H1 (cell line): ENCODE data around the gene NRXN3. TPM values are rescaled to one million over a fixed set of nuclear protein-coding genes. Genes with fewer than 3 reads are reported as not detected.

ENCODE experiments used
- CTCF ChIA-PET: fragments of 300-600 bp; sonication (Branson Sonifier 250); formaldehyde crosslinking; loops from one replicate; lab custom pipeline; 2021; ENCODE audit not compliant: partially characterized antibody; lab: Charles Lee
- POLR2A ChIA-PET: fragments of 300-600 bp; sonication (Branson Sonifier 250); formaldehyde crosslinking; loops from one replicate; lab custom pipeline; 2021; ENCODE audit warnings: inconsistent platforms; ENCODE audit not compliant: partially characterized antibody; lab: Charles Lee
- DNase-seq, 2 experiments: peaks; one replicate each; pipeline versions ENCODE4 v3.0.0 to v3.0.0-alpha.2; 2010 to 2022; ENCODE audit warnings: low spot score in 2 of 2, low read depth in 1 of 2, mixed read lengths in 1 of 2
- FAIRE-seq: peaks from 2 replicates; lab custom pipeline; 2011; peaks lifted over from hg19 to GRCh38; lab: Jason Lieb, UNC
- H2AFZ ChIP-seq: 2 replicates; pipeline ENCODE4 v1.8.1; 2012; ENCODE audit warnings: low read length, inconsistent platforms
- H2AK5ac ChIP-seq: 2 replicates; pipeline ENCODE4 v1.6.1; 2013; ENCODE audit warnings: low read depth, low read length
- H2BK120ac ChIP-seq: replicated peaks from 2 replicates; pipeline ENCODE3; 2013; ENCODE audit warnings: low read depth, low read length, inconsistent platforms
- H2BK12ac ChIP-seq: 2 replicates; pipeline ENCODE4 v1.6.1; 2013; ENCODE audit warnings: low read depth, low read length
- H2BK15ac ChIP-seq: 2 replicates; pipeline ENCODE4 v1.6.1; 2013; ENCODE audit warnings: low read length
- H2BK20ac ChIP-seq: 2 replicates; pipeline ENCODE4 v1.6.1; 2013; ENCODE audit warnings: low read length
- H2BK5ac ChIP-seq: 2 replicates; pipeline ENCODE4 v1.6.1; 2013; ENCODE audit warnings: low read depth, low read length
- H3K14ac ChIP-seq: 2 replicates; pipeline ENCODE4 v1.6.1; 2013; ENCODE audit warnings: inconsistent platforms; ENCODE audit not compliant: insufficient read length
- H3K18ac ChIP-seq: 2 replicates; pipeline ENCODE4 v1.6.1; 2013; ENCODE audit warnings: low read length; ENCODE audit errors: extremely low read depth
- H3K23ac ChIP-seq: 2 replicates; pipeline ENCODE4 v1.6.1; 2013; ENCODE audit warnings: inconsistent platforms; ENCODE audit not compliant: insufficient read length
- H3K23me2 ChIP-seq: 2 replicates; pipeline ENCODE4 v1.6.1; 2013; ENCODE audit warnings: low read depth, low read length
- H3K27ac ChIP-seq: 2 replicates; pipeline ENCODE4 v1.6.1; 2011; ENCODE audit warnings: low read depth, low read length, inconsistent platforms
- H3K27me3 ChIP-seq, 4 experiments: replicated peaks in 1 of 4; 1 replicate in 1 of 4; 2 replicates in 3 of 4; pipeline versions ENCODE4 v1.6.1 to v1.8.1; 2011 to 2013; ENCODE audit warnings: low read length in 3 of 4, mild to moderate bottlenecking in 3 of 4, inconsistent platforms in 2 of 4, mixed read lengths in 2 of 4, moderate library complexity in 1 of 4; ENCODE audit not compliant: control insufficient read depth in 3 of 4, insufficient read depth in 3 of 4; ENCODE audit errors: extremely low read depth in 1 of 4
- H3K36me3 ChIP-seq, 4 experiments: 2 replicates each; pipeline versions ENCODE4 v1.6.1 to v1.8.1; 2011 to 2013; ENCODE audit warnings: mild to moderate bottlenecking in 4 of 4, low read length in 3 of 4, moderate library complexity in 2 of 4, control low read depth in 1 of 4, inconsistent platforms in 1 of 4; ENCODE audit not compliant: insufficient read depth in 4 of 4, control insufficient read depth in 2 of 4
- H3K4ac ChIP-seq: replicated peaks from 2 replicates; pipeline ENCODE3; 2013; ENCODE audit warnings: low read length, low read depth, mixed read lengths, inconsistent platforms; ENCODE audit not compliant: insufficient read length
- H3K4me1 ChIP-seq, 4 experiments: replicated peaks in 1 of 4; 1 replicate in 1 of 4; 2 replicates in 3 of 4; pipeline versions ENCODE4 v1.6.1 to v1.8.1; 2011 to 2013; ENCODE audit warnings: low read length in 3 of 4, inconsistent platforms in 2 of 4, mixed read lengths in 1 of 4; ENCODE audit not compliant: insufficient read depth in 4 of 4, control insufficient read depth in 3 of 4
- H3K4me2 ChIP-seq, 2 experiments: 2 replicates each; pipeline versions ENCODE4 v1.6.1 to v1.8.1; 2011 to 2013; ENCODE audit warnings: low read depth in 2 of 2, low read length in 2 of 2, control low read depth in 1 of 2, inconsistent platforms in 1 of 2, mild to moderate bottlenecking in 1 of 2; ENCODE audit not compliant: insufficient read depth in 1 of 2
- H3K4me3 ChIP-seq, 4 experiments: fragments of 200-600, 300-600 bp in 1 of 4; sonication (generic), shearing (Covaris generic), sonication (Bioruptor Twin) in 1 of 4; 2 replicates each; pipeline versions ENCODE4 v1.5.1 to v1.8.1; 2011 to 2016; ENCODE audit warnings: low read length in 4 of 4, low read depth in 3 of 4, control low read depth in 2 of 4, inconsistent platforms in 2 of 4, mild to moderate bottlenecking in 2 of 4, mixed read lengths in 1 of 4, moderate library complexity in 1 of 4; ENCODE audit not compliant: insufficient read depth in 2 of 4; ENCODE audit errors: extremely low read depth in 1 of 4
- H3K56ac ChIP-seq: replicated peaks from 2 replicates; pipeline ENCODE3; 2013; ENCODE audit warnings: low read depth, mild to moderate bottlenecking, mixed read lengths, low read length, inconsistent platforms; ENCODE audit not compliant: insufficient read length
- H3K79me1 ChIP-seq: 2 replicates; pipeline ENCODE4 v1.6.1; 2013; ENCODE audit warnings: low read depth, low read length, control low read depth
- H3K79me2 ChIP-seq, 2 experiments: 2 replicates each; pipeline versions ENCODE4 v1.6.1 to v1.8.1; 2012 to 2013; ENCODE audit warnings: low read length in 2 of 2, mild to moderate bottlenecking in 2 of 2, inconsistent platforms in 1 of 2; ENCODE audit not compliant: insufficient read depth in 2 of 2, control insufficient read depth in 1 of 2
- H3K9ac ChIP-seq, 4 experiments: replicated peaks in 1 of 4; 1 replicate in 1 of 4; 2 replicates in 3 of 4; pipeline versions ENCODE4 v1.6.1 to v1.8.1; 2011 to 2013; ENCODE audit warnings: low read depth in 3 of 4, low read length in 3 of 4, control low read depth in 2 of 4, mild to moderate bottlenecking in 2 of 4, moderate library complexity in 2 of 4, inconsistent platforms in 1 of 4; ENCODE audit errors: extremely low read depth in 1 of 4
- H3K9me3 ChIP-seq, 2 experiments: 2 replicates each; pipeline versions ENCODE4 v1.6.1 to v1.8.1; 2012 to 2013; ENCODE audit warnings: mild to moderate bottlenecking in 2 of 2, moderate library complexity in 2 of 2, control low read depth in 1 of 2, inconsistent platforms in 1 of 2, low read depth in 1 of 2, low read length in 1 of 2, mixed read lengths in 1 of 2; ENCODE audit not compliant: insufficient read depth in 2 of 2
- H4K20me1 ChIP-seq, 2 experiments: replicated peaks in 1 of 2; 2 replicates each; pipeline versions ENCODE3 to v1.8.1; 2011 to 2013; ENCODE audit warnings: inconsistent platforms in 2 of 2, low read length in 2 of 2, mild to moderate bottlenecking in 1 of 2; ENCODE audit not compliant: insufficient read depth in 2 of 2, control insufficient read depth in 1 of 2
- H4K5ac ChIP-seq: 2 replicates; pipeline ENCODE4 v1.6.1; 2013; ENCODE audit warnings: low read length, low read depth, mixed read lengths, inconsistent platforms; ENCODE audit not compliant: insufficient read length
- H4K8ac ChIP-seq: 2 replicates; pipeline ENCODE4 v1.8.0; 2013; ENCODE audit warnings: mild to moderate bottlenecking, moderate library complexity, low read length, inconsistent platforms; ENCODE audit not compliant: insufficient read depth; ENCODE audit errors: extremely low read depth
- H4K91ac ChIP-seq: replicated peaks from 2 replicates; pipeline ENCODE3; 2013; ENCODE audit warnings: low read length, mixed read lengths, inconsistent platforms; ENCODE audit not compliant: insufficient read length
- CREB1 ChIP-seq: IDR thresholded peaks from 2 replicates; pipeline ENCODE4 v1.6.1; 2012; ENCODE audit warnings: inconsistent platforms
- FOSL1 ChIP-seq: IDR thresholded peaks from 2 replicates; pipeline ENCODE4 v1.6.1; 2011; ENCODE audit warnings: mild to moderate bottlenecking, low read depth, low read length, moderate library complexity; ENCODE audit not compliant: insufficient read depth
- TEAD4 ChIP-seq: IDR thresholded peaks from 2 replicates; pipeline ENCODE4 v1.6.1; 2012; ENCODE audit warnings: low read depth, low read length, inconsistent platforms, mixed read lengths
- WGBS, 2 experiments: shearing (Covaris generic) in 1 of 2; methylation state at CpG; one replicate each; pipeline versions ENCODE4 v1.1.6 to v1.1.7; 2013 to 2015; ENCODE audit warnings: low lambda C conversion rate in 2 of 2, mixed read lengths in 2 of 2, inconsistent platforms in 1 of 2, low coverage in 1 of 2, missing lambda C conversion rate in 1 of 2; ENCODE audit not compliant: insufficient replicate concordance in 2 of 2, insufficient coverage in 1 of 2, insufficient read length in 1 of 2; ENCODE audit errors: extremely low coverage in 1 of 2, missing lambda C conversion rate in 1 of 2; 5-methylcytosine and 5-hydroxymethylcytosine counted together
- polyA plus RNA-seq, 7 experiments: library from polyadenylated mRNA; depleted of rRNA in 3 of 7; stranded (reverse) in 5 of 7; unstranded in 2 of 7; fragments of >200 nt in 5 of 7; fragments of 200-250 nt in 2 of 7; gene quantifications; 1 replicate in 5 of 7; 2 replicates in 1 of 7; 4 replicates in 1 of 7; pipeline versions ENCODE4 v1.2.1 to v1.2.3, GENCODE V29; 2011 to 2013; ENCODE audit warnings: missing spikeins in 2 of 7, mixed read lengths in 2 of 7
- total RNA-seq: library from RNA; stranded (reverse); fragmentation: NEBNext Ultra II Directional; extraction: Animal tissue kit (Norgen Biotek cat#: 25700); gene quantifications from 2 replicates; pipeline ENCODE4 v1.2.1, GENCODE V29; 2021

NRXN3 gene
- total and polyA plus RNA-seq, 2 of the 8 experiments (the other 6 are each of a cell fraction or from before 2014, with no cell fraction given), result 2.6 to 4.1 TPM

GRCh38 chr14:78986989-78987388 is 816.8 kb downstream of the NRXN3 start:
- H3K4ac ChIP-seq, result no peak overlapping the region
- no peak overlapping the region for H2AFZ ChIP-seq
- H3K79me2 ChIP-seq, result no peaks in the 10 kb centered on the region
- H2BK20ac ChIP-seq, result no peak overlapping the region
- peaks cover 3% of the 10 kb centered on the region; the same call in 1 of the 2 replicates for H3K23me2 ChIP-seq
- H3K14ac ChIP-seq, result no peak overlapping the region
- H3K4me1 ChIP-seq, result peaks cover 2 to 19% (median 8%) of the 10 kb centered on the region in 4 experiments; a peak in 5 of 7 replicates
- H4K20me1 ChIP-seq, result no peaks in the 10 kb centered on the region
- 57% methylated on average over 5 of the region's 6 CpGs; no CpG with 5 or more reads in 1 of the 2 experiments for WGBS, 2 experiments
- no peak overlapping the region for H3K27ac ChIP-seq
- H4K8ac ChIP-seq, result no peak overlapping the region
- FAIRE-seq, result peak; percentile 36
- no peaks in the 10 kb centered on the region for H3K36me3 ChIP-seq
- H2BK5ac ChIP-seq, result no peak overlapping the region
- H2AK5ac ChIP-seq, result no peak overlapping the region
- DNase-seq, result no peak
- peaks cover 1 to 18% (median 10%) of the 10 kb centered on the region in 4 experiments for H3K27me3 ChIP-seq
- H3K18ac ChIP-seq, result no peak overlapping the region
- no peaks in the 10 kb centered on the region for H3K9me3 ChIP-seq
- no peak overlapping the region; a peak in 2 of 4 replicates for H3K4me2 ChIP-seq
- CTCF ChIA-PET, result interaction anchor here (0.6 to 3.0 kb wide), 7 partner anchors 12 to 560 kb away, joined by 3 to 13 read pairs (median 3); no protein-coding TSS in a partner anchor
- no peak overlapping the region for H2BK120ac ChIP-seq
- H3K79me1 ChIP-seq, result no peaks in the 10 kb centered on the region
- H3K56ac ChIP-seq, result no peak overlapping the region
- POLR2A ChIA-PET, result no interaction called here
- no peak overlapping the region for H2BK12ac ChIP-seq
- H3K9ac ChIP-seq, result no peak overlapping the region
- no peak overlapping the region for H4K5ac ChIP-seq
- no peak overlapping the region for H2BK15ac ChIP-seq
- TF ChIP-seq TEAD4 (peak; percentile 49; the same call in 1 of the 2 replicates), FOSL1 (no peak), CREB1 (no peak)
- H4K91ac ChIP-seq, result no peak overlapping the region
- no peak overlapping the region for H3K23ac ChIP-seq
- H3K4me3 ChIP-seq, result no peak overlapping the region; a peak in 1 of 8 replicates
